ENCODE data around the gene TRPV3. TPM values are rescaled to one million over a fixed set of nuclear protein-coding genes. Genes with fewer than 3 reads are reported as not detected.

TRPV3 gene
- total and polyA plus RNA-seq, 2 of the 8 experiments (the other 6 are each of a cell fraction or from before 2014, with no cell fraction given), result 0.56 to 1.0 TPM

DNA sequence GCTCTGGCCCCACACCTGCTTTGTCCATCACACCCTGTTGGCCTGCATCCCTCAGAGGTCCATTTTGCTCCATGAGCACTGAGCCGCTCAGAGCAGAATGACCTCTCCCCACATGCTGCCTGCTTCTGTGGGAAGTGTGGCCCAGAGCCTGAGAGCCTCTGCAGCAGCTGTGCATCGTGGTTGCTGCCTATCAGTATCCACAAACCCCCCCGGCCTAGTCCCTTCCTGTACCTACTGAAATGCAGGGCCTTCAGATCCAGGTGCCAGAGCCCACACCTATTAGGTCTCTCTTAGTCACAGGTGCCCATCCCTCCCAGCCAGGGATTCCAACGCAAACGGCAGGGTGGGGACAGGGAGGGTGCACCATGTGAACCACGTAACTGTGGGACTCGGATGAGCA, 16.6 kb upstream of the TRPV3 start:
- Histone ChIP-seq H4K91ac (replicated peaks; ENCODE audit: insufficient read length, low read length) (no peak overlapping the region), H4K8ac (ENCODE audit: extremely low read depth, insufficient read depth, low read length) (no peak overlapping the region), H4K5ac (ENCODE audit: insufficient read length, low read depth, low read length) (no peak overlapping the region), H2BK5ac (ENCODE audit: low read depth, low read length) (no peak overlapping the region), H3K9ac (replicated peaks in 1 of 4; ENCODE audit: extremely low read depth in 1 of 4, low read depth in 3 of 4, low read length in 3 of 4) (no peak overlapping the region), H4K20me1 (replicated peaks in 1 of 2; ENCODE audit: control insufficient read depth in 1 of 2, insufficient read depth in 2 of 2, low read length in 2 of 2) (no peaks in the 10 kb centered on the region), H3K4me1 (replicated peaks in 1 of 4; ENCODE audit: control insufficient read depth in 3 of 4, insufficient read depth in 4 of 4, low read length in 3 of 4) (no peaks in the 10 kb centered on the region), H3K27ac (ENCODE audit: low read depth, low read length) (no peak overlapping the region), H2BK15ac (ENCODE audit: low read length) (no peak overlapping the region), H3K18ac (ENCODE audit: extremely low read depth, low read length) (no peak overlapping the region), H3K4me2 (ENCODE audit: insufficient read depth in 1 of 2, low read depth in 2 of 2, low read length in 2 of 2) (no peak overlapping the region), H2BK12ac (ENCODE audit: low read depth, low read length) (no peak overlapping the region), H3K23me2 (ENCODE audit: low read depth, low read length) (no peaks in the 10 kb centered on the region), H3K36me3 (ENCODE audit: control insufficient read depth in 2 of 4, insufficient read depth in 4 of 4, low read length in 3 of 4) (peaks cover 0 to 6% (median 2%) of the 10 kb centered on the region in 4 experiments; a peak in 2 of 8 replicates), H3K79me1 (ENCODE audit: low read depth, low read length) (no peaks in the 10 kb centered on the region), H2BK120ac (replicated peaks; ENCODE audit: low read depth, low read length) (no peak overlapping the region), H3K14ac (ENCODE audit: insufficient read length) (no peak overlapping the region), H3K9me3 (ENCODE audit: insufficient read depth in 2 of 2, low read depth in 1 of 2, low read length in 1 of 2) (no peaks in the 10 kb centered on the region), H2BK20ac (ENCODE audit: low read length) (no peak overlapping the region), H3K4me3 (ENCODE audit: extremely low read depth in 1 of 4, insufficient read depth in 2 of 4, low read depth in 3 of 4, low read length in 4 of 4) (no peak overlapping the region), H3K27me3 (replicated peaks in 1 of 4; ENCODE audit: control insufficient read depth in 3 of 4, extremely low read depth in 1 of 4, insufficient read depth in 3 of 4, low read length in 3 of 4) (no peaks in the 10 kb centered on the region), H2AFZ (ENCODE audit: low read length) (no peak overlapping the region), H3K79me2 (ENCODE audit: control insufficient read depth in 1 of 2, insufficient read depth in 2 of 2, low read length in 2 of 2) (no peaks in the 10 kb centered on the region), H2AK5ac (ENCODE audit: low read depth, low read length) (no peak overlapping the region), H3K56ac (replicated peaks; ENCODE audit: insufficient read length, low read depth, low read length) (no peak overlapping the region), H3K4ac (replicated peaks; ENCODE audit: insufficient read length, low read depth, low read length) (no peak overlapping the region), H3K23ac (ENCODE audit: insufficient read length) (no peak overlapping the region)
- FAIRE-seq (no peak), DNase-seq (ENCODE audit: low read depth in 1 of 2, low spot score in 2 of 2) (no peak)
- 85% methylated on average over 7 of the region's 7 CpGs; no CpG with 5 or more reads in 1 of the 2 experiments for WGBS, 2 experiments (ENCODE audit: extremely low coverage in 1 of 2, insufficient coverage in 1 of 2, insufficient read length in 1 of 2, insufficient replicate concordance in 2 of 2, low coverage in 1 of 2, low lambda C conversion rate in 2 of 2, missing lambda C conversion rate in 1 of 2)
- ChIA-PET POLR2A (ENCODE audit: partially characterized antibody) (no interaction called here), CTCF (ENCODE audit: partially characterized antibody) (no interaction called here)
- TF ChIP-seq MAFK (IDR thresholded peaks at IDR 0.05; ENCODE audit: low read depth, low read length) (no peak), SIRT6 (IDR thresholded peaks at IDR 0.05; ENCODE audit: low read length) (no peak), SP2 (IDR thresholded peaks at IDR 0.05; ENCODE audit: low read length) (no peak), HDAC6 (IDR thresholded peaks at IDR 0.05; ENCODE audit: low read depth, low read length) (no peak), RNF2 (IDR thresholded peaks at IDR 0.05; ENCODE audit: borderline replicate concordance, low read depth, low read length, missing control alignments, poor library complexity, severe bottlenecking) (no peak), YY1 (IDR thresholded peaks at IDR 0.05; ENCODE audit: low read depth, low read length) (no peak)

All from H1 (cell line).